ENCODE results near the gene LSM3.

The LSM3 gene

GRCh38 chr3:14148041-14148985 lies 30.3 kb upstream of the LSM3 start:
- no peaks in the 10 kb centered on the region for H3K36me3 ChIP-seq (replicated peaks; ENCODE audit: insufficient read depth, low read length)
- DNase-seq = no peak
- H3K4me2 ChIP-seq (ENCODE audit: low read depth, low read length) = no peak overlapping the region
- no peaks in the 10 kb centered on the region for H3K4me1 ChIP-seq (ENCODE audit: low read length)
- H3K9me3 ChIP-seq (replicated peaks; ENCODE audit: insufficient read depth, low read length) = no peaks in the 10 kb centered on the region
- no peaks in the 10 kb centered on the region for H3K27me3 ChIP-seq (replicated peaks; ENCODE audit: insufficient read depth, low read length)
- no peak overlapping the region for H2AFZ ChIP-seq (ENCODE audit: low read length)
- H3K4me3 ChIP-seq (ENCODE audit: low read length) = no peak overlapping the region
- H3F3A ChIP-seq (ENCODE audit: insufficient read depth, low read length) = no peaks in the 10 kb centered on the region
- H3K79me2 ChIP-seq (ENCODE audit: low read length) = no peaks in the 10 kb centered on the region
- H3K27ac ChIP-seq (ENCODE audit: low read length) = no peak overlapping the region
- H3K9me2 ChIP-seq (replicated peaks; ENCODE audit: insufficient read depth, low read length) = no peaks in the 10 kb centered on the region
- no peak for TF ChIP-seq EZH2 (optimal IDR thresholded peaks at IDR 0.05; ENCODE audit: low read depth, low read length)
- TF ChIP-seq EZH2phosphoT487 (IDR thresholded peaks at IDR 0.05; ENCODE audit: low read length) = no peak
- no peak for TF ChIP-seq CTCF (IDR thresholded peaks at IDR 0.05; ENCODE audit: low read length)
- H4K20me1 ChIP-seq (ENCODE audit: insufficient read depth, low read length) = no peaks in the 10 kb centered on the region
- no peak overlapping the region for H3K9ac ChIP-seq (ENCODE audit: low read length)

GRCh38 chr3:14150078-14150477 lies 28.5 kb upstream of the LSM3 start:
- H3K4me3 ChIP-seq (ENCODE audit: low read length) = no peak overlapping the region
- no peaks in the 10 kb centered on the region for H3K36me3 ChIP-seq (replicated peaks; ENCODE audit: insufficient read depth, low read length)
- no peaks in the 10 kb centered on the region for H3K9me3 ChIP-seq (replicated peaks; ENCODE audit: insufficient read depth, low read length)
- H2AFZ ChIP-seq (ENCODE audit: low read length) = no peak overlapping the region
- no peaks in the 10 kb centered on the region for H3K27me3 ChIP-seq (replicated peaks; ENCODE audit: insufficient read depth, low read length)
- no peaks in the 10 kb centered on the region for H3K4me1 ChIP-seq (ENCODE audit: low read length)
- H3K9me2 ChIP-seq (replicated peaks; ENCODE audit: insufficient read depth, low read length) = no peaks in the 10 kb centered on the region
- DNase-seq = no peak
- H4K20me1 ChIP-seq (ENCODE audit: insufficient read depth, low read length) = no peaks in the 10 kb centered on the region
- no peak overlapping the region for H3K27ac ChIP-seq (ENCODE audit: low read length)
- no peaks in the 10 kb centered on the region for H3K79me2 ChIP-seq (ENCODE audit: low read length)
- H3F3A ChIP-seq (ENCODE audit: insufficient read depth, low read length) = no peaks in the 10 kb centered on the region
- TF ChIP-seq CTCF (IDR thresholded peaks at IDR 0.05; ENCODE audit: low read length) = no peak
- TF ChIP-seq EZH2 (optimal IDR thresholded peaks at IDR 0.05; ENCODE audit: low read depth, low read length) = no peak
- TF ChIP-seq EZH2phosphoT487 (IDR thresholded peaks at IDR 0.05; ENCODE audit: low read length) = no peak
- no peak overlapping the region for H3K4me2 ChIP-seq (ENCODE audit: low read depth, low read length)
- H3K9ac ChIP-seq (ENCODE audit: low read length) = no peak overlapping the region

GRCh38 chr3:14150491-14151230 lies 28.0 kb upstream of the LSM3 start:
- no peak for DNase-seq
- Histone ChIP-seq H3K36me3 (replicated peaks; ENCODE audit: insufficient read depth, low read length) (no peaks in the 10 kb centered on the region), H3K9ac (ENCODE audit: low read length) (no peak overlapping the region), H3K9me3 (replicated peaks; ENCODE audit: insufficient read depth, low read length) (no peaks in the 10 kb centered on the region), H3F3A (ENCODE audit: insufficient read depth, low read length) (no peaks in the 10 kb centered on the region), H3K4me1 (ENCODE audit: low read length) (no peaks in the 10 kb centered on the region), H3K27me3 (replicated peaks; ENCODE audit: insufficient read depth, low read length) (no peaks in the 10 kb centered on the region), H3K4me3 (ENCODE audit: low read length) (no peak overlapping the region), H4K20me1 (ENCODE audit: insufficient read depth, low read length) (no peaks in the 10 kb centered on the region), H3K9me2 (replicated peaks; ENCODE audit: insufficient read depth, low read length) (no peaks in the 10 kb centered on the region), H3K4me2 (ENCODE audit: low read depth, low read length) (no peak overlapping the region), H3K79me2 (ENCODE audit: low read length) (no peaks in the 10 kb centered on the region), H2AFZ (ENCODE audit: low read length) (no peak overlapping the region), H3K27ac (ENCODE audit: low read length) (no peak overlapping the region)
- TF ChIP-seq EZH2phosphoT487 (IDR thresholded peaks at IDR 0.05; ENCODE audit: low read length) = no peak
- TF ChIP-seq EZH2 (optimal IDR thresholded peaks at IDR 0.05; ENCODE audit: low read depth, low read length) = no peak
- TF ChIP-seq CTCF (IDR thresholded peaks at IDR 0.05; ENCODE audit: low read length) = no peak
